ENCODE data around the gene TEKTIP1.

TEKTIP1 gene

DNA sequence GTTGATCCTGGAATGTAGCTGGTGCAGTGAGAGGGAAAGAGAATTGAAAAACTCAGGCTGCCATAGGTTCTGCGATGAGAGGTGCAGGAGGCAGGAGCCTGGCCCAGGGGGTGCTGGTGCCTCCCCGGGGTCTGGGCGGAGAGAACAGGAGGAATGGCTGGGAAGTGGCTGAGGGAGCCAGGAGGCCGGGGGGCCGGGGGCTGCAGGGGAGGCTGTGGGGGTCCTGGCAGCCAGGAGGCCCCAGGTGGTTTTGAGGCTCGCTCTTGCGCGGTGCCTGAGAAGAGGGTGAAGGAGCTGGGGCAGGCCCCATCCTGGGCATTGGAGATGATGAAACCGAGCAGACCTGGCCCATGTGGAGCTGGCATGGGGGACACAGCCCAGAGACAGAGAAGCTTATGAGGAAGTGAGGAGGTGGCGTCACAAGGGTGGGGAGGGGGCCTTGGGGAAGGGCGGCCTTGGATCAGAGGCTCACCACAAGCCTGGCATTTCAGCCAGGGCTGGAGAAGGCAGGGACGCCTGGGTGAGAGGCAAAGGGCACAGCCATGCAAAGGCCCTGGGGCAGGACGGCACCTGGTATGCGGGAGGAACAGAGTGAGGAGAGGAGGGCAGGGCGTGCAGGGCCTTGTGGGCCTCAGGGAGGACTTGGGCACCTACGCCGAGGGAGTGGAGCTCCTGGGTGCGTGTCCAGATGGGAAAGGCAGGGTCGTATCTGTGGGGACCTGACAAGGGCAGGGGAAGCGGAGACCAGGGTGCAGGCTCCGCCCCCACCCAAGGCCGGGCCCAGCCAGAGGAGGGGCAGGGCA is 1.3 kb upstream of the TEKTIP1 start:
- Histone ChIP-seq H3K36me3 (ENCODE audit: control insufficient read depth in 5 of 5, insufficient read depth in 5 of 5, low read length in 5 of 5) (peaks cover 0 to 51% (median 34%) of the 10 kb centered on the region in 5 donors), H3K9me3 (ENCODE audit: control insufficient read depth in 5 of 5, low read length in 5 of 5) (no peaks in the 10 kb centered on the region), H3K27ac (ENCODE audit: low read depth, low read length) (no peak overlapping the region), H3K27me3 (ENCODE audit: control insufficient read depth in 5 of 5, insufficient read depth in 4 of 5, low read length in 5 of 5) (no peaks in the 10 kb centered on the region), H3K4me3 (ENCODE audit: low read depth in 1 of 5, low read length in 5 of 5) (no peak overlapping the region), H3K4me1 (ENCODE audit: control insufficient read depth in 5 of 5, insufficient read depth in 5 of 5, low read length in 5 of 5) (peaks cover 3 to 16% (median 12%) of the 10 kb centered on the region in 5 donors), H3K9ac (ENCODE audit: low read length in 5 of 5) (no peak overlapping the region)

GRCh38 chr19:3538258-3538929 is 580 bp upstream of the TEKTIP1 start:
- H3K4me3 ChIP-seq (ENCODE audit: low read depth in 1 of 5, low read length in 5 of 5), result no peak overlapping the region
- peaks cover 0 to 49% (median 29%) of the 10 kb centered on the region in 5 donors for H3K36me3 ChIP-seq (ENCODE audit: control insufficient read depth in 5 of 5, insufficient read depth in 5 of 5, low read length in 5 of 5)
- H3K27me3 ChIP-seq (ENCODE audit: control insufficient read depth in 5 of 5, insufficient read depth in 4 of 5, low read length in 5 of 5), result no peaks in the 10 kb centered on the region
- H3K9ac ChIP-seq (ENCODE audit: low read length in 5 of 5), result no peak overlapping the region
- H3K9me3 ChIP-seq (ENCODE audit: control insufficient read depth in 5 of 5, low read length in 5 of 5), result no peaks in the 10 kb centered on the region
- peaks cover 3 to 18% (median 12%) of the 10 kb centered on the region in 5 donors for H3K4me1 ChIP-seq (ENCODE audit: control insufficient read depth in 5 of 5, insufficient read depth in 5 of 5, low read length in 5 of 5)
- H3K27ac ChIP-seq (ENCODE audit: low read depth, low read length), result no peak overlapping the region

- H3K4me3 ChIP-seq (ENCODE audit: low read depth in 1 of 5, low read length in 5 of 5), result no peak overlapping the region
- H3K36me3 ChIP-seq (ENCODE audit: control insufficient read depth in 5 of 5, insufficient read depth in 5 of 5, low read length in 5 of 5), result peaks cover 0 to 49% (median 21%) of the 10 kb centered on the region in 5 donors
- no peak overlapping the region for H3K9ac ChIP-seq (ENCODE audit: low read length in 5 of 5)
- no peaks in the 10 kb centered on the region for H3K9me3 ChIP-seq (ENCODE audit: control insufficient read depth in 5 of 5, low read length in 5 of 5)
- H3K4me1 ChIP-seq (ENCODE audit: control insufficient read depth in 5 of 5, insufficient read depth in 5 of 5, low read length in 5 of 5), result peaks cover 3 to 18% (median 12%) of the 10 kb centered on the region in 5 donors
- H3K27ac ChIP-seq (ENCODE audit: low read depth, low read length), result no peak overlapping the region
- no peaks in the 10 kb centered on the region for H3K27me3 ChIP-seq (ENCODE audit: control insufficient read depth in 5 of 5, insufficient read depth in 4 of 5, low read length in 5 of 5)
These were observed 763 bp downstream of the TEKTIP1 start for GRCh38 chr19:3539756-3540118.

DNA sequence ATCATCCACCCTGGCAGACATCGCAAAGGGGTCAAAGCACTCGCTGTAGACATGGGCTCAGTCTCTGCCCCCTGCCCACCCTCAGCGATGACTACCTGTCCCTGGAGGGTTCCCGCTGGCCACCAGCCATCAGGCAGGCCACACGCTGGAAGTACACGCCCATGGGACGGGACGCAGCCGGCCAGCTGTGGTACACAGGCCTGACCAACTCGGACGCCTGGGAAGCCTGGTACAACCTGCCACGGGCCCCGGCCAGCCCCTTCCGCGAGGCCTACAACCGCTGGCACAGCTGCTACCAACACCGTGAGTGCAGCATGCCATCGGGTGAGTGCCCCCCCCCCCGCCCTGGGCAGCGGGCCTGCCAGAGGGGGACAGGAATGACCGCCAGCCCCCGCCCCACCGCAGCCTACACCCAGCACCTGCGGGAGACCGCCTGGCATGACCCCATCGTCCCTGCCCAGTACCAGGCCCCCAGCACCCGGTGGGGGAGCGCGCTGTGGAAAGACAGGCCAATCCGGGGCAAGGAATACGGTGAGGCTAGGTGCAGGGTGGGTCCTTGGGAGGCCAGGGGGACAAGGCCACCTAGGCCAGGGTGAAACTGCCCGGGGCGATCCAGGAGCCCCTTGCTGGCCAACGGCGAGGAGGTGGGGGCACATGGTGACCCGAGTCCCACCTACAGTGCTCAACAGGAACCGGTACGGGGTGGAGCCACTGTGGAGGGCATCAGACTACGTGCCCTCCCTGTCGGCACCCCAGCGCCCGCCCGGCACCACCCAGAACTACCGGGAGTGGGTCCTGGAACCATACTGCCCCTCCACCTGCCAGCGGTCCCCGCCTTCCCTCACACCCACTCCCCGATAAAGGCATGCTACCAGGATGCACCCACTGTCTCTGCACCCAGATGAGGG is 4.4 kb downstream of the TEKTIP1 start:
- H3K4me1 ChIP-seq (ENCODE audit: control insufficient read depth in 5 of 5, insufficient read depth in 5 of 5, low read length in 5 of 5), result peaks cover 0 to 7% (median under 1%) of the 10 kb centered on the region in 5 donors
- H3K27me3 ChIP-seq (ENCODE audit: control insufficient read depth in 5 of 5, insufficient read depth in 4 of 5, low read length in 5 of 5), result no peaks in the 10 kb centered on the region
- H3K9ac ChIP-seq (ENCODE audit: low read length in 5 of 5), result peak overlapping the region in 1 of 5 donors; percentile 17
- H3K36me3 ChIP-seq (ENCODE audit: control insufficient read depth in 5 of 5, insufficient read depth in 5 of 5, low read length in 5 of 5), result peaks cover 0 to 52% (median 30%) of the 10 kb centered on the region in 5 donors
- no peak overlapping the region for H3K4me3 ChIP-seq (ENCODE audit: low read depth in 1 of 5, low read length in 5 of 5)
- no peaks in the 10 kb centered on the region for H3K9me3 ChIP-seq (ENCODE audit: control insufficient read depth in 5 of 5, low read length in 5 of 5)
- no peak overlapping the region for H3K27ac ChIP-seq (ENCODE audit: low read depth, low read length)

DNA sequence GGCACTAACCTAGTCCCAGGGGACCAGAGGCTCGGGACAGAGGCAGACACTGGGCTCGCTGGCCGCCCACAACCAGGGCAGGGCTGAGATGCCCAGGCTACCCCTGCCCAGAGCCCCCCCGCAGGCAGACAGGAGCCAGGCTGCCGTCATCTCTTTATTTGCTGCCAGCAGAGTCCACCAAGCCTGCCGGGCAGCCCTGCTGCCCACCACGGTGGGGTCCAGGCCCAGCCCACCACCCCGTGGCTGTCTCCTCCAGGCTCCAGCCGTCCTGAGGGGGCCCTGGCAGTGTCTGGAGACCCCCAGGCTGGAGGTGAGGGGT is 5.0 kb downstream of the TEKTIP1 start:
- peaks cover 0 to 52% (median 29%) of the 10 kb centered on the region in 5 donors for H3K36me3 ChIP-seq (ENCODE audit: control insufficient read depth in 5 of 5, insufficient read depth in 5 of 5, low read length in 5 of 5)
- H3K27me3 ChIP-seq (ENCODE audit: control insufficient read depth in 5 of 5, insufficient read depth in 4 of 5, low read length in 5 of 5), result no peaks in the 10 kb centered on the region
- H3K27ac ChIP-seq (ENCODE audit: low read depth, low read length), result no peak overlapping the region
- no peaks in the 10 kb centered on the region for H3K9me3 ChIP-seq (ENCODE audit: control insufficient read depth in 5 of 5, low read length in 5 of 5)
- no peak overlapping the region for H3K9ac ChIP-seq (ENCODE audit: low read length in 5 of 5)
- H3K4me3 ChIP-seq (ENCODE audit: low read depth in 1 of 5, low read length in 5 of 5), result no peak overlapping the region
- peaks cover 0 to 9% (median 4%) of the 10 kb centered on the region in 5 donors for H3K4me1 ChIP-seq (ENCODE audit: control insufficient read depth in 5 of 5, insufficient read depth in 5 of 5, low read length in 5 of 5)

- peaks cover 0 to 9% (median 4%) of the 10 kb centered on the region in 5 donors for H3K4me1 ChIP-seq (ENCODE audit: control insufficient read depth in 5 of 5, insufficient read depth in 5 of 5, low read length in 5 of 5)
- H3K27ac ChIP-seq (ENCODE audit: low read depth, low read length), result no peak overlapping the region
These were observed 6.0 kb downstream of the TEKTIP1 start for GRCh38 chr19:3544742-3545668.

GRCh38 chr19:3545669-3546034 is 6.7 kb downstream of the TEKTIP1 start:
- Histone ChIP-seq H3K9me3 (ENCODE audit: control insufficient read depth in 5 of 5, low read length in 5 of 5) (no peaks in the 10 kb centered on the region), H3K9ac (ENCODE audit: low read length in 5 of 5) (no peak overlapping the region), H3K36me3 (ENCODE audit: control insufficient read depth in 5 of 5, insufficient read depth in 5 of 5, low read length in 5 of 5) (peaks cover 0 to 60% (median 29%) of the 10 kb centered on the region in 5 donors), H3K27me3 (ENCODE audit: control insufficient read depth in 5 of 5, insufficient read depth in 4 of 5, low read length in 5 of 5) (no peaks in the 10 kb centered on the region), H3K4me1 (ENCODE audit: control insufficient read depth in 5 of 5, insufficient read depth in 5 of 5, low read length in 5 of 5) (peaks cover 0 to 9% (median 4%) of the 10 kb centered on the region in 5 donors), H3K4me3 (ENCODE audit: low read depth in 1 of 5, low read length in 5 of 5) (no peak overlapping the region), H3K27ac (ENCODE audit: low read depth, low read length) (no peak overlapping the region)

More at GRCh38 chr19:3544742-3545668, 6.0 kb downstream of the TEKTIP1 start:
- H3K9ac ChIP-seq (ENCODE audit: low read length in 5 of 5), result no peak overlapping the region
- H3K4me3 ChIP-seq (ENCODE audit: low read depth in 1 of 5, low read length in 5 of 5), result no peak overlapping the region
- H3K9me3 ChIP-seq (ENCODE audit: control insufficient read depth in 5 of 5, low read length in 5 of 5), result no peaks in the 10 kb centered on the region
- peaks cover 0 to 57% (median 29%) of the 10 kb centered on the region in 5 donors for H3K36me3 ChIP-seq (ENCODE audit: control insufficient read depth in 5 of 5, insufficient read depth in 5 of 5, low read length in 5 of 5)
- no peaks in the 10 kb centered on the region for H3K27me3 ChIP-seq (ENCODE audit: control insufficient read depth in 5 of 5, insufficient read depth in 4 of 5, low read length in 5 of 5)

GRCh38 chr19:3546119-3546518 is 7.1 kb downstream of the TEKTIP1 start:
- no peak overlapping the region for H3K4me3 ChIP-seq (ENCODE audit: low read depth in 1 of 5, low read length in 5 of 5)
- peaks cover 0 to 9% (median 4%) of the 10 kb centered on the region in 5 donors for H3K4me1 ChIP-seq (ENCODE audit: control insufficient read depth in 5 of 5, insufficient read depth in 5 of 5, low read length in 5 of 5)
- no peak overlapping the region for H3K9ac ChIP-seq (ENCODE audit: low read length in 5 of 5)
- H3K9me3 ChIP-seq (ENCODE audit: control insufficient read depth in 5 of 5, low read length in 5 of 5), result no peaks in the 10 kb centered on the region
- H3K27ac ChIP-seq (ENCODE audit: low read depth, low read length), result no peak overlapping the region
- peaks cover 0 to 64% (median 33%) of the 10 kb centered on the region in 5 donors for H3K36me3 ChIP-seq (ENCODE audit: control insufficient read depth in 5 of 5, insufficient read depth in 5 of 5, low read length in 5 of 5)
- no peaks in the 10 kb centered on the region for H3K27me3 ChIP-seq (ENCODE audit: control insufficient read depth in 5 of 5, insufficient read depth in 4 of 5, low read length in 5 of 5)

- Histone ChIP-seq H3K36me3 (ENCODE audit: control insufficient read depth in 5 of 5, insufficient read depth in 5 of 5, low read length in 5 of 5) (peaks cover 0 to 66% (median 33%) of the 10 kb centered on the region in 5 donors), H3K27me3 (ENCODE audit: control insufficient read depth in 5 of 5, insufficient read depth in 4 of 5, low read length in 5 of 5) (no peaks in the 10 kb centered on the region), H3K4me1 (ENCODE audit: control insufficient read depth in 5 of 5, insufficient read depth in 5 of 5, low read length in 5 of 5) (peaks cover 0 to 9% (median 4%) of the 10 kb centered on the region in 5 donors), H3K4me3 (ENCODE audit: low read depth in 1 of 5, low read length in 5 of 5) (no peak overlapping the region), H3K9ac (ENCODE audit: low read length in 5 of 5) (no peak overlapping the region), H3K27ac (ENCODE audit: low read depth, low read length) (no peak overlapping the region), H3K9me3 (ENCODE audit: control insufficient read depth in 5 of 5, low read length in 5 of 5) (no peaks in the 10 kb centered on the region)
These were observed 8.3 kb downstream of the TEKTIP1 start for GRCh38 chr19:3547301-3547731.
